HG03097 (cell line): Measurements from ENCODE around the gene ZNF776.
"Not testable (repeated sequence)": the region's sequence is repeated elsewhere in the genome, so short reads cannot be mapped to it uniquely, and the experiment has no call there.

Experiments
- ATAC-seq: cut with Tn5 transposase; IDR thresholded peaks from one replicate; pipeline ENCODE4 v1.9.1; 2021; ENCODE audit not compliant: unreplicated experiment, low FRiP score

Gene ZNF776

DNA sequence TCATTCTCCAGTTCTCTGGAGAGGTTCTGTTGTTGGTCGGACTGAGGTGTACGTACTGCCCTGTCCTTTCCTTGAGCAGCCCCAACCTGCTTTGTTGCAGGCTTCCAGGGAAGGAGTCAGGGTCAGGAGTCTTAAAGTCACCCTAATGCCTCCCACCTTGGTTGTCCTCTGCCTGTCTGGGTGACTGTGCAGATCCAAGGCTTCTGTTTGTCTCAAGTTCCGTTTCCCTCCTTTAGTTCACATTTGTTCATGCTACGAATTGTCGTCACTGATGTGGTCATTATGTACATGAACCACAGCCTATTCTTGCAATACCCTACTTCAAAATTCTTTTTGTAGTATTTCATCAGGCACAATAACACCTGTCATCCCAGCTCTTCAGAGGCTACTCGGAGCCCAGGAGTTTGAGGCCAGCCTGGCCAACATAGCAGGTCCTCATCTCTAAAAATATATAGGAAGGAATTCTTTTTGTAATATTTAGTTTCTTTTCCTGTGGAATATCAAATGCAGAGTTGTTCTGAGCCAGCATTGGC lies 30.2 kb downstream of the ZNF776 start:
- ATAC-seq = no peak

- ATAC-seq = no peak
Measured at GRCh38 chr19:57778336-57778735, 31.7 kb downstream of the ZNF776 start.

DNA sequence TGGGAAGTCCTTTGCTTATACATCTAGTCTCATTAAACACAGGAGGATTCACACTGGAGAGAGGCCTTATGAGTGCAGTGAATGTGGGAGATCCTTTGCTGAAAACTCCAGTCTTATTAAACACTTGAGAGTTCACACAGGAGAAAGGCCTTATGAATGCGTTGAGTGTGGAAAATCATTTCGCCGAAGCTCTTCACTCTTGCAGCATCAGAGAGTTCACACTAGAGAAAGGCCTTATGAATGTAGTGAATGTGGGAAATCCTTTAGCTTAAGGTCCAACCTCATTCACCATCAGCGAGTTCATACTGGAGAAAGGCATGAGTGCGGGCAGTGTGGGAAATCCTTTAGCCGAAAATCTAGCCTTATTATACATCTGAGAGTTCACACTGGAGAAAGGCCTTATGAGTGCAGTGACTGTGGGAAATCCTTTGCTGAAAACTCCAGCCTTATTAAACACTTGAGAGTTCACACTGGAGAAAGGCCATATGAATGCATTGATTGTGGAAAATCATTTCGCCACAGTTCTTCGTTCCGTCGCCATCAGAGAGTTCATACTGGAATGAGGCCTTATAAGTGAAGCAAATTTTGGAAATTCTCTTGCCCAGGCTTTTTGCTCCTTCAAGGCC lies 32.7 kb downstream of the ZNF776 start:
- ATAC-seq = no peak

DNA sequence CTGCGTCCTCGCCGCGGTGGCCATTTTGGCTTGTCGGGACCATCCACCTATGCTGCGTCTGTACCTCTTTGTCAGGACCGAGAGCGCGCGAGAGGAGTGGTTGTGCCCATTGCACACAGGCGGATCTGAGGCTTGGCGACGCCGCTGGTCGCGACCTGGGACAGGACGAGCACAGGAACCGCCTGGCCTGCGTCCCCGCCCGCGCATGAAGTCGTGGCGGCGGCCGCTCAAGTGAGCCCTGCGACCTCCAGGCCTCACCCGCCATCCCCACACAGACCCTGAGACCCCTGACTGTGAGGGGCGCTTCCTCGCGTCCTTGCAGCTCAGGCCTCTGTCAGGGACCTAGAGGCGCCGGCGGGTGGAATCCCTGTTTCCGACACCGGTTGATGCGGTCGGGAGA lies 39.7 kb downstream of the ZNF776 start:
- ATAC-seq = no peak

- no peak for ATAC-seq
Measured at GRCh38 chr19:57786906-57787305, 40.3 kb downstream of the ZNF776 start.

DNA sequence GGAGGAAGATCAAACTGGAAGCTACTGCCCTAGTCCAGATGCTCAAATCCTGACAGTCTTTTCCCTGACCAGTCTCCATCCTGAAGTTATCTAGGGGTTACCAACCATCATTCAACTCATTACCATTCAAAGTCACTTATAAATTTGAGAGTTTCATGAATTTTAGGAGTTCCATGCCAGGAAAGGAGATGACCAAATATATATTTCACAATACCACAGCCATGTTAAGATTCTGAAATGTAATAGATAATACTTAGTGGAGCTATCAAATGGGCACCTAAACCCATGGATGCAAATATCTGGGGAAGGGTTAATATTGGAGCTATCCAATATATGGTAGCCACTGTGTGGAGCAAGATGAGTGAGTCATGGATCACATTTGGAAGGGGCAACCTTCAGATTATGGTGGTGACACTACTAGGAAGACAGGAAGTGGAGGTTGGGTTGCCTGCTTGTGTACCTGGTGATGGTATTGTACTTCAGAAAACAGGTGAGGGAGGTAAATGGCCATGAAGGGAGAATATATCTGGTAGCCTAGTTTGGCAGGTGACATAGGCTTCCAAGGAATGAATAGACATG lies 41.6 kb downstream of the ZNF776 start:
- no peak for ATAC-seq

DNA sequence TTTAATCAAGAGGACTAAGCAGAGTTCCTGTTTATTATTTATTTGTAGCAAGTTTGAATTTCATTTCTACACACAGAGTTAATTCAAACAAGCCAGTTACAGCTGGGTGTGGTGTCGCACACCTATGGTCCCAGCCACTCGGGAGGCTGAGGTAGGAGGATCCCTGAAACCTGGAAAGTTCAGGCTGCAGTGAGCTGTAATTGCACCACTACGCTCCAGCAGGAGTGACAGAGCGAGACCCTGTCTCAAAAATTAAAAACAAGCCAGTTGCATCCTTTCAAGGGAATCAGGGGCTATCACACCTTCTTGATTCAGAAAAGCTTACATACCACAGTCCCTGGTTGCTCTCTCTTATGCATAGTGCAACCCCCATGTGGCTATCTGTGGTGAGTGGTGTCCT lies 42.7 kb downstream of the ZNF776 start:
- ATAC-seq = no peak

DNA sequence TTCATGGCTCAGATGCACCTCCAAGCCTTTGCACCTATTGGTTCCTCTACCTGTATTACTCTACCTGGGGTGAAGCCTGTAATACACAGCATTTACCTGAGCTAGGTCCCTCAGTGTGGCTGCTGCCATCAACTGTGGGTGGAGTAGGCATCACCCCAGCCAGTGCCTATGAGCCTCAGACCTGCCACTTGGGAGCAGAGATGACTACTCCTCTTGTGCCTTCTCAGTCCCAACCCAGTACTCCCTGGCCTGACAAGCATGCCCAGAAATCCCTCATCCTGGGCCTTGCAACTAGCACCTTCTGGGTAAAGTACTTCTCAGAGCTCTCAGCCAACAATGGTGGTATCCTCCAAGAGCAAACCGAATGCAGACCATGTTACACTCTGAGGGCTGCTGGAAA lies 50.0 kb downstream of the ZNF776 start:
- not testable (repeated sequence) for ATAC-seq

DNA sequence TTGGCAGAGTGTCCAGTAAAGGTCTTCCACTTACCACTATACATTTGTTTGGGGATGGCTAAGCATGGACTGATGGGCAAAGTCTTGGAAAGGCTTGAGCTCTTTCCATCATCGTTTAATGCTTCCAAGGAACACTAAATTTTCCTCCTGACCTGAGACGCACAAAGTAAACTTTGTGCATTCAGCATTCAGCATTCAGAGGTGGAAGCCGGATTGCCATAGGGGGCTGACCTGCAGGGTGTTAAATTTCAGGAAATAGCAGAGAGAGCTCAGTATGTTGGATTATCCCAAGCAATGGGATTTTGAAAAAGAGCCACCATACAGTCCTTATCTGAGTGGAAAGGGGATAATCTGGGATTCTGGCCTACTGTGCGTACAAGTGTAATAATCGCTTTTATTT lies 54.1 kb downstream of the ZNF776 start:
- ATAC-seq = no peak

DNA sequence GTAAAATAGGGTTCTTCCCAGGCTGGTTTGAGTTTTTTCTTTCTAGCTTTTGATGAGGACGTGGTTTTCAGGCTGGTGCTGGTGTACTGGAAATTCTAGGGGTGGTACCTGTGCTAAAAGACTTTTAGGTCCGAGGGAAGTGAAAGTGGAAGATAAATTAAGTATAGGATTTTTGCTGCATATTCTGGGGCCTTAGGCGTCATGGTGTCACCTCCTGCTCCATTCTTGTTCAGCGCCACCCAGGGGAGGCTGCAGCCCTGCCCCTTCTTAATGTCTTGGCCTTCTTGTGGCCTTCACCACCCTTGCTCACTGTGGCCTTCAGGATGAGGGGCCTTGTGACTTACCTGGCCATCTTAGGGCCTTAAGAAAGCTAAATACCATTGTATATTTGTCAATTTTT lies 55.7 kb downstream of the ZNF776 start:
- no peak for ATAC-seq

DNA sequence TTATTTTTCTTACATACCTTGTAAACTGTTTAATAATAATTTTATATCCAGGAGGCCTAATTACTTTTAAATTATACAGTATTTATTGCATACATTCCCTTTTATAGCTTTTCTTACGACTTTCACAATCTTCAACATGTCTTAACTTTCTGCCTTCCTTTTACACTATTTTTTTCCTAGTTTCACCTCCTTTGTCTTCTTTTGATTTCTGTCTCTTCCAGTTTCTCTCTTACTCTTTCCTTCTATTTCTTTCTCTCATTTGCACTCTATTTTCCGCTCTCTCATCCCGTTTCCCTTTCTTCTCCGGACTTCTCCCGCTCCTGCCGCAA lies 56.6 kb downstream of the ZNF776 start:
- no peak for ATAC-seq

DNA sequence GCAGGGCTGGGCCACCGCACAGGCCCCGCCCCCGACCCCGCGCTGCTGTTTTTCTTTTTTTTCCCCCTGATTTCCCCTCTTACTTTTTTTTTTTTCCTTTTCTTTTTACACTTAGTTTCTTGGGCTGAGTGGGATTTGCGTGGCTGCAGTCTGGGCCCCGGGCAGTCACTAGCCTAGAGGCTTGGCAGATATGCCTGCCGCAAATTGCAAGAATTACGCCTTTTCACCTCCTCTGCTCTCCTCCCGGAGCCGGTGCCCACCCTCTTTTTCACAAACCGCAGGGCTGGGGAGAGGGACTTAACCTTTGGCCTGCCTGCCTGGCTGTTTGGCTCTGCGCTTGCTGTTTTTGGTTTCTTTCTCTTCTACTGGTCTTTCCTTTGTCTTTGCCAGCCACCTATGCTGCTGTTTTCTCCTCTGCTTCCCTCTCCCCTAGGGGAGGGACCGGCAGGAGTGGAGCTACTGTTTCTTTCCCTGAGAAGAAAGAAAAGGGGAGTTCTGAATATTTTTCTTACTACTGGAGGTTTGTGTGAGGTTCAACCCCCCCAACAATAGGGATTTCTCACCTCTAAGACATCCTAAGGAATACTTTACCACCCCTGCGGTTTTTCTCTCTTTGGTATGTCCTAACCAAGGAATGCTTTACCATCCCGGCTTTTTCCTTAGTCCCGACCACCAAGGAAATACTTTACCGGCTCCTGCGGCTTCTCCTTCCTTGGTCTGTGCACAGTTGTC lies 57.1 kb downstream of the ZNF776 start:
- no peak for ATAC-seq

DNA sequence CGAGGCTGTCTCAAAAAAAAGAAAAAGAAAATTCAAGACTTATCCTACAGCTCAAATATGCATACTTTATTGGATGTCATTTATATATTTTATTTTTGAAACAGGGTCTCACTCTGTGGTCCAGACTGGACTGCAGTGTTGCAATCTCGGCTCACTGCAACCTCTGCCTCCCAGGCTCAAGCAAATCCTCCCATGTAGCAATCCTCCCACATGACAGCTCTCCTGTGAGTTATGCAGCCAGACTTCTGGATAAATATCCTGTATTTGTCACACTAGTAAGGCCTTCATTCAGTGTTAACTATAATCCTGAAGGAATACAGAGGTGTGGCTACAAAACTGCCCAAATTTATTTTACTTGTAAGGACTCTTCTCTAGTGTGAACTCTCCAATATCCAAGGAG lies 60.9 kb downstream of the ZNF776 start:
- ATAC-seq = no peak
